Gastroesophageal sphincter (tissue), 4 donors: ENCODE results near the gene SNX15. TPM values are rescaled to one million over a fixed set of nuclear protein-coding genes. Genes with fewer than 3 reads are reported as not detected.
"Not testable (repeated sequence)": the region's sequence is repeated elsewhere in the genome, so short reads cannot be mapped to it uniquely, and the experiment has no call there.

Experiments
- ATAC-seq: fragments of 150-250 bp; one replicate; pipeline ENCODE4 v1.9.1; 2016; ENCODE audit warnings: mild to moderate bottlenecking, moderate library complexity
- H3K27ac ChIP-seq, 4 donors: fragments of 200-600 bp; sonication (generic) in 3 of 4; 1 replicate in 3 of 4; 2 replicates in 1 of 4; pipeline ENCODE4 v1.5.1; 2016 to 2019
- H3K27me3 ChIP-seq: fragments of 200-600 bp; sonication (generic); one replicate; pipeline ENCODE4 v1.5.1; 2019
- H3K36me3 ChIP-seq, 2 donors: fragments of 200-600 bp; sonication (generic); one replicate each; pipeline ENCODE4 v1.5.1; 2019; ENCODE audit warnings: control low read depth in 1 of 2
- H3K4me1 ChIP-seq, 3 donors: fragments of 200-600 bp; sonication (generic); 1 replicate in 2 of 3; 2 replicates in 1 of 3; pipeline ENCODE4 v1.5.1; 2016 to 2019; ENCODE audit warnings: control low read depth in 2 of 3
- H3K4me3 ChIP-seq, 2 donors: fragments of 200-600 bp; sonication (generic); one replicate each; pipeline ENCODE4 v1.5.1; 2019; ENCODE audit warnings: mild to moderate bottlenecking in 1 of 2, moderate library complexity in 1 of 2
- H3K9me3 ChIP-seq, 3 donors: fragments of 200-600 bp; sonication (generic); one replicate each; pipeline ENCODE4 v1.5.1; 2017 to 2019; ENCODE audit warnings: control low read depth in 2 of 3
- EP300 ChIP-seq: sonication (generic); formaldehyde crosslinking; IDR thresholded peaks from one replicate; pipeline ENCODE4 v1.6.1; 2017; ENCODE audit warnings: antibody characterized with exemption, mild to moderate bottlenecking
- POLR2A ChIP-seq, 2 donors: fragments of 450-650 bp; IDR thresholded peaks; one replicate each; pipeline ENCODE4 v1.6.1; 2017; ENCODE audit warnings: antibody characterized with exemption in 2 of 2, mild to moderate bottlenecking in 2 of 2, moderate library complexity in 1 of 2
- POLR2AphosphoS5 ChIP-seq: sonication (generic); formaldehyde crosslinking; IDR thresholded peaks from one replicate; pipeline ENCODE4 v1.6.1; 2017; ENCODE audit warnings: antibody characterized with exemption
- WGBS, 2 donors: methylation state at CpG; one replicate each; pipeline ENCODE4 v1.1.5; 2018; ENCODE audit warnings: low coverage in 1 of 2; 5-methylcytosine and 5-hydroxymethylcytosine counted together
- total RNA-seq, 4 donors: library from RNA; depleted of rRNA; stranded (reverse); fragments of >200 nt; gene quantifications; one replicate each; pipeline ENCODE4 v1.1.0, GENCODE V29; 2016
- TF ChIP-seq, protein P1 (sequence below), 4 experiments: fragments of 200-600 bp in 2 of 4; fragments of 450-650 bp in 2 of 4; sonication (generic) in 1 of 4; IDR thresholded peaks; one replicate each; pipeline ENCODE4 v1.5.1; 2017 to 2019; ENCODE audit warnings: antibody characterized with exemption in 4 of 4, mild to moderate bottlenecking in 2 of 4, moderate library complexity in 2 of 4

Gene SNX15
- total RNA-seq, 4 donors from 2014 or later = 23.6 to 42.5 (median 30.1) TPM

GRCh38 chr11:64998141-64998540 lies 29.1 kb upstream of the SNX15 start:
- no peaks in the 10 kb centered on the region for H3K9me3 ChIP-seq
- H3K27me3 ChIP-seq = no peaks in the 10 kb centered on the region
- H3K36me3 ChIP-seq = no peaks in the 10 kb centered on the region
- no peak overlapping the region for H3K4me3 ChIP-seq
- WGBS, 2 donors = 40 to 90% methylated on average over 1 of the region's 1 CpG
- no peak for ATAC-seq
- H3K4me1 ChIP-seq = peaks cover 0 to 22% (median 0%) of the 10 kb centered on the region in 3 donors
- TF ChIP-seq POLR2A (IDR thresholded peaks at IDR 0.05) (no peak), POLR2AphosphoS5 (no peak), EP300 (no peak)
- TF ChIP-seq, protein P1, sequence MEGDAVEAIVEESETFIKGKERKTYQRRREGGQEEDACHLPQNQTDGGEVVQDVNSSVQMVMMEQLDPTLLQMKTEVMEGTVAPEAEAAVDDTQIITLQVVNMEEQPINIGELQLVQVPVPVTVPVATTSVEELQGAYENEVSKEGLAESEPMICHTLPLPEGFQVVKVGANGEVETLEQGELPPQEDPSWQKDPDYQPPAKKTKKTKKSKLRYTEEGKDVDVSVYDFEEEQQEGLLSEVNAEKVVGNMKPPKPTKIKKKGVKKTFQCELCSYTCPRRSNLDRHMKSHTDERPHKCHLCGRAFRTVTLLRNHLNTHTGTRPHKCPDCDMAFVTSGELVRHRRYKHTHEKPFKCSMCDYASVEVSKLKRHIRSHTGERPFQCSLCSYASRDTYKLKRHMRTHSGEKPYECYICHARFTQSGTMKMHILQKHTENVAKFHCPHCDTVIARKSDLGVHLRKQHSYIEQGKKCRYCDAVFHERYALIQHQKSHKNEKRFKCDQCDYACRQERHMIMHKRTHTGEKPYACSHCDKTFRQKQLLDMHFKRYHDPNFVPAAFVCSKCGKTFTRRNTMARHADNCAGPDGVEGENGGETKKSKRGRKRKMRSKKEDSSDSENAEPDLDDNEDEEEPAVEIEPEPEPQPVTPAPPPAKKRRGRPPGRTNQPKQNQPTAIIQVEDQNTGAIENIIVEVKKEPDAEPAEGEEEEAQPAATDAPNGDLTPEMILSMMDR (IDR thresholded peaks at IDR 0.05) = no peak
- H3K27ac ChIP-seq = no peak overlapping the region

DNA sequence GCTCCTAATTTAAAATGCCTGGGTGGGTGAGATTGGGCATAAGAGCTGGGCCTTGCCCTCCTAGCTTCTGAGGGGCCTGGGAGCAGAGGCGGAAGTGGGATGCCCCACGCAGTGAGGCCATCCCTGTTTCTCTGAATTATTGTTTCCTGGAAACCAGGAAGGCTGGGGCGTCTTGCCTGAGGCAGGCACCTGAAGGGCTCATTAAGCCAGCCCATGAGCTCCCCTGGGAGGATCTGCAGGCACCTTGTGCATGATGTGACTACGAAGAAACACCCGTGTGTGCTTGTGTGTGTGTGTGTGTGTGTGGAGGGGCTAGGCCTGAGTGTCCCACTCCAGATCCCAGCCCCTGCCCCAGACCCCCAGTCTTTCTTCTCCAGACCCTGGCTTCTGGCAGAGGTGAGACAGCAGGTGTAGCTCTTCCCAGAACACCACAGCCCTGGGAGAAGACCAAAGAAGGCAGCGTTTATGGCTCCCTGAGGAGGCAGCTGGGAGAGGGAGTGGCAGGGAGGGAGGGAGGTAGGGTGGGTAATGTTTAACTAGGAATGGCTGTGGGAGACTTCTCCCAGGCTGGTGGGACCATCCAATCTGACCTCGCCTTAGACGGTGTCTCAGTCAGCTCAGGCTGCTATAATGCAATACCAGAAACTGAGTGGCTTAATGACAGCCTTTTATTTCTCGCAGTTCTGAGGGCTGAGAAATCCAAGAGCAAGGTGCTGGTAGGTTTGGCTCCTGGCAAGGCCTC lies 28.4 kb upstream of the SNX15 start:
- Histone ChIP-seq H3K4me3 (no peak overlapping the region), H3K27ac (no peak overlapping the region), H3K36me3 (no peaks in the 10 kb centered on the region), H3K4me1 (peaks cover 0 to 22% (median 0%) of the 10 kb centered on the region in 3 donors), H3K9me3 (no peaks in the 10 kb centered on the region), H3K27me3 (no peaks in the 10 kb centered on the region)
- no peak for TF ChIP-seq POLR2A (IDR thresholded peaks at IDR 0.05)
- TF ChIP-seq, protein P1 (IDR thresholded peaks at IDR 0.05) = no peak
- no peak for ATAC-seq
- WGBS, 2 donors = 48 to 67% methylated on average over 1 to 2 of the region's 9 CpGs

DNA sequence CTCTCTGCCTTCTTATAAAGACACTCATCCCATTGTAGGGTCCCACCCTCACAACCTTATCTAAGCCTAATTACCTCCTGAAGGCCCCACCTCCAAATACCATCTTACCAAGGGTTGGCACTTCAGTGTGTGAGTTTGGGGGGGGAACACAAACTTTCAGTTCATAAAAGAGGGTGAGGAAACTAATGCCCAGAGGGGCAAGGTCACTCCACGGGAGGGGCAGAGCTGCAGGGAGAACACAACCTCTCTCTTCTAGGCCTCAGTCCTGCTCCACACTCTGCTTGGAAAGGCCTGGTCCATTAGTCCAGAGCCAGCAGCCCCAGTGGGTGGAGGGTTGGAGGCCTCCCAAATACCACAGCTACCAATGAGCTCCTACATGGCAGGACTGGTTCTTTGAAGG lies 27.8 kb upstream of the SNX15 start:
- H3K4me3 ChIP-seq = no peak overlapping the region

DNA sequence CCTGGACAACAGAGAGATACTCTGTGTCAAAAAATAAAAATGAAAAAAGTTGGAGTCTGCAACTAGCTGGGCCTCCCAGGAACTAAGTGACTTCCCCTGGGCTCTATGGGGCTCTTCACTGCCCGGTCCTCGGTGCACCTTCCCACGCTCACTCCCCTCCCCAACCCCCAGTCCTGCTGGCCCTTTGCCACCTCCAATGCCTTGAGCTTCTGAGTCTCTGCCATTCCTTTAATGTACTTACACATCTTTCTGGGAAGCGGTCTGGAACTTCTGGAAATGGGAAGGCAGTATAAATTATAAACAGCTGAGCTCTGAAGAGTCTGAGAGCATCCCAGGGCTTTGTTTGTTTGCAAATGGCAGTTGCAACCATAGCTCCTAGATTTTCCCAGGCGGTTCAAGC lies 24.5 kb upstream of the SNX15 start:
- TF ChIP-seq POLR2AphosphoS5 (no peak), POLR2A (IDR thresholded peaks at IDR 0.05) (no peak), EP300 (no peak)
- TF ChIP-seq, protein P1 (IDR thresholded peaks at IDR 0.05) = no peak
- WGBS, 2 donors = 39 to 42% methylated on average over 4 of the region's 5 CpGs
- Histone ChIP-seq H3K9me3 (no peaks in the 10 kb centered on the region), H3K27ac (no peak overlapping the region), H3K4me3 (no peak overlapping the region), H3K36me3 (no peaks in the 10 kb centered on the region), H3K27me3 (no peaks in the 10 kb centered on the region), H3K4me1 (no peaks in the 10 kb centered on the region)
- no peak for ATAC-seq

More for the DNA sequence above, 27.8 kb upstream of the SNX15 start:
- no peak overlapping the region for H3K27ac ChIP-seq
- TF ChIP-seq, protein P1 (IDR thresholded peaks at IDR 0.05) = no peak
- TF ChIP-seq POLR2A (IDR thresholded peaks at IDR 0.05) (no peak), EP300 (no peak), POLR2AphosphoS5 (no peak)
- WGBS, 2 donors = no CpG with 5 or more reads among the region's 1 CpG
- no peaks in the 10 kb centered on the region for H3K36me3 ChIP-seq
- peaks cover 0 to 22% (median 0%) of the 10 kb centered on the region in 3 donors for H3K4me1 ChIP-seq
- no peaks in the 10 kb centered on the region for H3K27me3 ChIP-seq
- H3K9me3 ChIP-seq = no peaks in the 10 kb centered on the region
- ATAC-seq = no peak

DNA sequence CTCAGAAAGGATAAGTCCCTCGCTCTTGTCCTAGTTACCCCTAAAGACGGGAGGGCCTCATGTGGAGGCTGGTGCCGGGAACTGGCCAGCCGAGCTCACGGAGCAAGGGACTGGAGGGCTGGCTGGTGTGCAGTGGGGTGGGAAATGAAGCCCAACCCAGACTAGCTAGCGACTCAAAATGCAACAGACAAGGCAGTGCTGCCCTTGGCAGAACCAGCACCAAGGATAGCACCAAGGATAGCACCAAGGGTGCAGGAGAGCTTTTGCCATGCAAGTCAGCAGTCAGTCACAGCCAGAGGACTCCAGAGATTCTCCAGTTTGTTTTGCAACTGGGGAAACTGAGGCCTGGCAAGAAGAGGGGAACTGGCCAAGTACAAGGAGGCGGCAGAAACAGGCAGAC lies 24.0 kb upstream of the SNX15 start:
- TF ChIP-seq EP300 (no peak), POLR2A (IDR thresholded peaks at IDR 0.05) (no peak), POLR2AphosphoS5 (no peak)
- TF ChIP-seq, protein P1 (IDR thresholded peaks at IDR 0.05) = no peak
- H3K9me3 ChIP-seq = no peaks in the 10 kb centered on the region
- no peak overlapping the region for H3K4me3 ChIP-seq
- ATAC-seq = no peak
- no peaks in the 10 kb centered on the region for H3K4me1 ChIP-seq
- no peaks in the 10 kb centered on the region for H3K36me3 ChIP-seq
- no peaks in the 10 kb centered on the region for H3K27me3 ChIP-seq
- H3K27ac ChIP-seq = no peak overlapping the region
- 48 to 80% methylated on average over 2 of the region's 7 CpGs for WGBS, 2 donors

DNA sequence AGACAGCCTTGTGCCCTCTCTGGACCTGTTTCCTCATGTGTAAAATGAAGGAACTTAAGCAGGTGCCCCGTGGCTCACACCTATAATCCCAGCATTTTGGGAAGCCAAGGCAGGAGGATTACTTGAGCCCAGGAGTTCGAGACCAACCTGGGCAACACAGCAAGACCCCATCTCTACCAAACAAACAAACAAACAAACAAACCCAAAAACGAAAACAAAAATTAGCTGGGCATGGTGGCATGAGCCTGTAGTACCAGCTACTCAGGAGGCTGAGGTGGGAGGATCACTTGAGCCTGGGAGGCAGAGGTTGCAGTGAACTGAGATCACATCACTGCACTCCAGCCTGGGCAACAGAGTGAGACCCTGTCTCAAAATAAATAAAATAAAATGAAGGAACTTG lies 23.3 kb upstream of the SNX15 start:
- not testable (repeated sequence) for H3K4me1 ChIP-seq, ATAC-seq

More for the DNA sequence above, 23.3 kb upstream of the SNX15 start:
- H3K9me3 ChIP-seq, H3K36me3 ChIP-seq, H3K27ac ChIP-seq, H3K27me3 ChIP-seq, H3K4me3 ChIP-seq: not testable (repeated sequence)
- WGBS, 2 donors = 17 to 43% methylated on average over 1 of the region's 3 CpGs
